BJ (cell line): ENCODE results near the gene CERS1. TPM values are rescaled to one million over a fixed set of nuclear protein-coding genes. Genes with fewer than 3 reads are reported as not detected.

Source experiments
- CTCF ChIA-PET: fragments of 350-600 bp; formaldehyde crosslinking; extraction: SDS; loops from one replicate; lab custom pipeline; 2021; ENCODE audit warnings: antibody characterized with exemption, inconsistent platforms; lab: Yijun Ruan, JAX
- POLR2A ChIA-PET: fragments of 300-600 bp; sonication (Branson Sonifier 250); formaldehyde crosslinking; extraction: SDS; loops from one replicate; lab custom pipeline; 2021; ENCODE audit warnings: antibody characterized with exemption; lab: Charles Lee
- DNase-seq: peaks from one replicate; pipeline ENCODE4 v3.0.0-alpha.2; 2011; ENCODE audit warnings: low read depth
- H3K27me3 ChIP-seq: 2 replicates; pipeline ENCODE4 v1.6.0; 2011; ENCODE audit warnings: low read length; ENCODE audit not compliant: control insufficient read depth, insufficient read depth
- H3K36me3 ChIP-seq: 2 replicates; pipeline ENCODE4 v1.5.1; 2011; ENCODE audit warnings: low read length; ENCODE audit not compliant: control insufficient read depth, insufficient read depth
- H3K4me3 ChIP-seq: 2 replicates; pipeline ENCODE4 v1.5.1; 2011; ENCODE audit warnings: low read depth, mild to moderate bottlenecking, control low read depth, low read length
- CTCF ChIP-seq: IDR thresholded peaks from 2 replicates; pipeline ENCODE4 v1.5.1; 2011; ENCODE audit warnings: low read depth, mild to moderate bottlenecking, control low read depth, inconsistent platforms, low read length, moderate library complexity; ENCODE audit not compliant: insufficient read depth
- polyA plus RNA-seq: library from polyadenylated mRNA; depleted of rRNA; stranded (reverse); fragments of >200 nt; gene quantifications from 2 replicates; pipeline ENCODE4 v1.2.3, GENCODE V29; 2011

The CERS1 gene
- polyA plus RNA-seq, 1 experiment: 0.83 TPM

GRCh38 chr19:18901491-18901890 lies 5.5 kb upstream of the CERS1 start:
- no peak for DNase-seq
- CTCF ChIA-PET: no interaction called here

GRCh38 chr19:18900700-18901481 lies 4.9 kb upstream of the CERS1 start:
- DNase-seq: no peak
- no peaks in the 10 kb centered on the region for H3K27me3 ChIP-seq
- TF ChIP-seq CTCF: no peak
- CTCF ChIA-PET: interaction anchor here (1.3 kb wide), 1 partner anchor 85 kb away, joined by 3 read pairs; no protein-coding TSS in a partner anchor
- no peak overlapping the region for H3K4me3 ChIP-seq
- POLR2A ChIA-PET: no interaction called here
- peaks cover 31% of the 10 kb centered on the region for H3K36me3 ChIP-seq

More at GRCh38 chr19:18901491-18901890, 5.5 kb upstream of the CERS1 start:
- H3K4me3 ChIP-seq: no peak overlapping the region
- no peak for TF ChIP-seq CTCF
- no peaks in the 10 kb centered on the region for H3K27me3 ChIP-seq
- POLR2A ChIA-PET: no interaction called here
- peaks cover 36% of the 10 kb centered on the region for H3K36me3 ChIP-seq

GRCh38 chr19:18899624-18900560 lies 3.9 kb upstream of the CERS1 start:
- CTCF ChIA-PET: interaction anchor here (1.3 kb wide), 1 partner anchor 86 kb away, joined by 3 read pairs; no protein-coding TSS in a partner anchor
- Histone ChIP-seq H3K4me3 (no peak overlapping the region), H3K36me3 (peaks cover 26% of the 10 kb centered on the region), H3K27me3 (peaks cover 1% of the 10 kb centered on the region)
- no peak for DNase-seq
- no peak for TF ChIP-seq CTCF
- POLR2A ChIA-PET: no interaction called here

- CTCF ChIA-PET: no interaction called here
- POLR2A ChIA-PET: no interaction called here
Measured at GRCh38 chr19:18898607-18899408, 2.9 kb upstream of the CERS1 start.

More at GRCh38 chr19:18898607-18899408, 2.9 kb upstream of the CERS1 start:
- no peak for TF ChIP-seq CTCF
- H3K27me3 ChIP-seq: peaks cover 7% of the 10 kb centered on the region
- H3K36me3 ChIP-seq: peaks cover 20% of the 10 kb centered on the region
- DNase-seq: no peak
- no peak overlapping the region for H3K4me3 ChIP-seq
